OCI-LY7 (cell line): ENCODE measurements around the gene RNF7. TPM values are rescaled to one million over a fixed set of nuclear protein-coding genes. Genes with fewer than 3 reads are reported as not detected.

Source experiments
- BruUV-seq: library from RNA; stranded (reverse); fragments of 400-500 nt; replicated peaks from 2 replicates; lab custom pipeline; 2021; lab: Mats Ljungman, UMichigan
- CTCF ChIA-PET: fragments of 300-600 bp; sonication (Branson Sonifier 250); formaldehyde crosslinking; loops from one replicate; lab custom pipeline; 2022; ENCODE audit warnings: antibody characterized with exemption; ENCODE audit not compliant: unreplicated experiment; lab: Charles Lee
- POLR2A ChIA-PET: fragments of 300-600 bp; sonication (Branson Sonifier 250); formaldehyde crosslinking; loops from one replicate; lab custom pipeline; 2022; ENCODE audit warnings: antibody characterized with exemption; lab: Charles Lee
- DNase-seq: peaks from one replicate; pipeline ENCODE4 v3.0.0-alpha.2; 2015; ENCODE audit warnings: low spot score
- H2AFZ ChIP-seq: fragments of 200-600 bp; sonication (generic), shearing (Covaris generic); 2 replicates; pipeline ENCODE4 v1.6.1; 2014; ENCODE audit warnings: mild to moderate bottlenecking, antibody characterized with exemption, low read length, moderate library complexity
- H3K27ac ChIP-seq: fragments of 200-600 bp; sonication (generic); 2 replicates; pipeline ENCODE4 v1.5.1; 2014; ENCODE audit warnings: mixed run types, low read depth, mild to moderate bottlenecking, moderate library complexity, low read length, inconsistent platforms; ENCODE audit not compliant: poor library complexity, severe bottlenecking
- H3K36me3 ChIP-seq: fragments of 200-600 bp; sonication (generic); 2 replicates; pipeline ENCODE4 v1.6.1; 2014; ENCODE audit warnings: mild to moderate bottlenecking, antibody characterized with exemption, low read length, moderate library complexity, mixed read lengths; ENCODE audit not compliant: insufficient read depth
- H3K4me1 ChIP-seq: fragments of 200-600 bp; sonication (generic); 2 replicates; pipeline ENCODE4 v1.5.1; 2014; ENCODE audit warnings: mild to moderate bottlenecking, low read length; ENCODE audit not compliant: insufficient read depth, poor library complexity, severe bottlenecking
- H3K4me2 ChIP-seq: fragments of 200-600 bp; sonication (generic); 2 replicates; pipeline ENCODE4 v1.6.1; 2014; ENCODE audit warnings: mild to moderate bottlenecking, low read length
- H3K4me3 ChIP-seq: fragments of 200-600 bp; sonication (generic); 2 replicates; pipeline ENCODE4 v1.5.1; 2014; ENCODE audit warnings: mild to moderate bottlenecking, low read depth, low read length; ENCODE audit not compliant: poor library complexity, severe bottlenecking
- H3K79me2 ChIP-seq: fragments of 200-600 bp; sonication (generic); 2 replicates; pipeline ENCODE4 v1.6.1; 2016; ENCODE audit warnings: low read depth, mild to moderate bottlenecking, low read length, moderate library complexity, mixed read lengths; ENCODE audit not compliant: insufficient read depth
- H3K9me2 ChIP-seq: fragments of 200-600 bp; sonication (generic); 2 replicates; pipeline ENCODE4 v1.6.1; 2016; ENCODE audit warnings: mild to moderate bottlenecking, low read length, mixed read lengths; ENCODE audit not compliant: insufficient read depth
- H3K9me3 ChIP-seq: fragments of 200-600 bp; sonication (generic); 2 replicates; pipeline ENCODE4 v1.6.1; 2014; ENCODE audit warnings: mild to moderate bottlenecking, mixed run types, low read length, mixed read lengths
- H4K20me1 ChIP-seq: fragments of 200-600 bp; sonication (generic); 2 replicates; pipeline ENCODE4 v1.6.1; 2014; ENCODE audit warnings: mild to moderate bottlenecking, antibody characterized with exemption, low read length, moderate library complexity, mixed read lengths; ENCODE audit not compliant: insufficient read depth
- CTCF ChIP-seq: fragments of 200-600 bp; sonication (generic); conservative IDR thresholded peaks from 2 replicates; pipeline ENCODE4 v1.5.1; 2014; ENCODE audit warnings: mild to moderate bottlenecking, antibody characterized with exemption, low read length, moderate library complexity, mixed read lengths
- EZH2phosphoT487 ChIP-seq: fragments of 200-600 bp; sonication (generic); IDR thresholded peaks from 2 replicates; pipeline ENCODE4 v1.6.1; 2018; ENCODE audit warnings: low read depth, borderline replicate concordance, mild to moderate bottlenecking, mixed run types, antibody characterized with exemption, low read length, moderate library complexity, mixed read lengths
- intact Hi-C: fragments of 100-400 bp; cut with micrococcal nuclease; formaldehyde crosslinking; loops from one replicate; pipeline ENCODE4 v1.10.0; 2022; ENCODE audit not compliant: unreplicated experiment
- total RNA-seq, 2 experiments: library from RNA; depleted of rRNA in 1 of 2; stranded (reverse); fragments of >200 nt in 1 of 2; shearing (Covaris generic) in 1 of 2; gene quantifications; 2 replicates each; pipeline ENCODE4 v1.2.3, GENCODE V29; 2014 to 2022

Gene RNF7
- total RNA-seq, 2 experiments from 2014 or later: 36.3 to 81.3 TPM

DNA sequence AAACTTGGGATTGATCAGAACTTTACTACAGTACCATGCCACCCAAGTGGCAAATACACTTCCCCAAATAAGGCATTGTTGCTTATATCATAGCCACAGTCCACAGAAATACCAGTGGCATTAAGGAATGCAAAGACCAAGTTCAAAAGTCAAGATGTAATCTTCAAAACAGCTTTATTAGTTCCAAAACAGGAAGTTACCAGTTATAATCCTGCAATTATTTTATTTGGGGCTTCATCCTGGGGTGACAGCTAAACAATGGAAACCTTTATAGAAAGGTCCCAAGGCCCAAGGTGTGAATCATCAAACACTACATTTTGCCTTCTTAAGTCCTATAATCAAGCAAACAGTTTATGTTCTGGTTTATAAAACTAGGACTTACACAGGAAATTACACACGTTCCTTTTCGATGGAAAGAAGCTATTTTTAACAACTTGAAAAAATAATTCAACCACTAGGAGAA is 30.3 kb upstream of the RNF7 start:
- H4K20me1 ChIP-seq: no peaks in the 10 kb centered on the region
- H3K4me1 ChIP-seq: no peaks in the 10 kb centered on the region
- no peak overlapping the region for H2AFZ ChIP-seq
- no peak for TF ChIP-seq CTCF
- no peak for TF ChIP-seq EZH2phosphoT487
- H3K9me2 ChIP-seq: no peaks in the 10 kb centered on the region
- BruUV-seq: no TSS peak
- ChIA-PET POLR2A (no interaction called here), CTCF (no interaction called here)
- H3K4me2 ChIP-seq: no peak overlapping the region
- H3K4me3 ChIP-seq: no peak overlapping the region
- no peaks in the 10 kb centered on the region for H3K79me2 ChIP-seq
- H3K27ac ChIP-seq: no peak overlapping the region
- no peaks in the 10 kb centered on the region for H3K9me3 ChIP-seq
- no peak for DNase-seq
- H3K36me3 ChIP-seq: no peaks in the 10 kb centered on the region
- intact Hi-C loops: no loop called here

- BruUV-seq: no TSS peak
- H2AFZ ChIP-seq: no peak overlapping the region
- H3K9me2 ChIP-seq: no peaks in the 10 kb centered on the region
- H3K4me3 ChIP-seq: no peak overlapping the region
- H3K36me3 ChIP-seq: no peaks in the 10 kb centered on the region
- no peaks in the 10 kb centered on the region for H3K9me3 ChIP-seq
- intact Hi-C loops: no loop called here
- DNase-seq: no peak
- no peaks in the 10 kb centered on the region for H3K79me2 ChIP-seq
- ChIA-PET CTCF (no interaction called here), POLR2A (no interaction called here)
- H4K20me1 ChIP-seq: no peaks in the 10 kb centered on the region
- H3K4me2 ChIP-seq: no peak overlapping the region
- no peaks in the 10 kb centered on the region for H3K4me1 ChIP-seq
- no peak overlapping the region for H3K27ac ChIP-seq
- TF ChIP-seq CTCF (no peak), EZH2phosphoT487 (no peak)
Observed at GRCh38 chr3:141708367-141708766, 29.7 kb upstream of the RNF7 start.

- Histone ChIP-seq H3K36me3 (no peaks in the 10 kb centered on the region), H3K4me1 (no peaks in the 10 kb centered on the region), H3K4me2 (no peak overlapping the region), H3K27ac (no peak overlapping the region), H3K9me3 (no peaks in the 10 kb centered on the region), H3K79me2 (no peaks in the 10 kb centered on the region), H2AFZ (no peak overlapping the region), H3K9me2 (no peaks in the 10 kb centered on the region), H3K4me3 (no peak overlapping the region), H4K20me1 (no peaks in the 10 kb centered on the region)
- ChIA-PET CTCF (no interaction called here), POLR2A (no interaction called here)
- TF ChIP-seq EZH2phosphoT487 (no peak), CTCF (no peak)
- intact Hi-C loops: no loop called here
- no peak for DNase-seq
- no TSS peak for BruUV-seq
Observed at GRCh38 chr3:141709126-141709770, 28.9 kb upstream of the RNF7 start.
